GM23338 (cell line): ENCODE measurements around the gene ZNF611. TPM values are rescaled to one million over a fixed set of nuclear protein-coding genes. Genes with fewer than 3 reads are reported as not detected.
"Not testable (repeated sequence)": the region's sequence is repeated elsewhere in the genome, so short reads cannot be mapped to it uniquely, and the experiment has no call there.

Source experiments
- ATAC-seq: fragments of 200-7000 bp; cut with Tn5 transposase; 3 replicates; pipeline ENCODE4 v1.9.1; 2020
- DNase-seq: peaks from one replicate; pipeline ENCODE4 v3.0.0-alpha.2; 2015; ENCODE audit warnings: low spot score
- H2AFZ ChIP-seq: fragments of 200-600 bp; sonication (generic); 2 replicates; pipeline ENCODE4 v1.8.0; 2016; ENCODE audit warnings: antibody characterized with exemption, mild to moderate bottlenecking, moderate library complexity
- H3F3A ChIP-seq: fragments of 200-600 bp; sonication (generic); replicated peaks from 2 replicates; pipeline ENCODE4 v1.8.0; 2017; ENCODE audit warnings: antibody characterized with exemption, mixed run types, low read depth
- H3K27ac ChIP-seq: fragments of 200-600 bp; sonication (generic); 2 replicates; pipeline ENCODE4 v1.6.1; 2016; ENCODE audit warnings: low read depth
- H3K27me3 ChIP-seq: fragments of 200-600 bp; sonication (generic); 2 replicates; pipeline ENCODE4 v1.8.0; 2016; ENCODE audit warnings: mild to moderate bottlenecking, mixed run types, moderate library complexity; ENCODE audit not compliant: insufficient read depth
- H3K36me3 ChIP-seq: fragments of 200-600 bp; sonication (generic); 2 replicates; pipeline ENCODE4 v1.8.0; 2016; ENCODE audit warnings: mild to moderate bottlenecking; ENCODE audit not compliant: insufficient read depth
- H3K4me1 ChIP-seq: fragments of 200-600 bp; sonication (generic); 2 replicates; pipeline ENCODE4 v1.8.0; 2016; ENCODE audit warnings: mild to moderate bottlenecking, moderate library complexity; ENCODE audit not compliant: insufficient read depth
- H3K4me2 ChIP-seq: fragments of 200-600 bp; sonication (generic); 2 replicates; pipeline ENCODE4 v1.7.1; 2017; ENCODE audit warnings: mixed run types
- H3K4me3 ChIP-seq: fragments of 200-600 bp; sonication (generic); 2 replicates; pipeline ENCODE4 v1.6.1; 2016; ENCODE audit warnings: mixed run types
- H3K79me2 ChIP-seq: fragments of 200-600 bp; sonication (generic); replicated peaks from 2 replicates; pipeline ENCODE4 v1.8.0; 2017; ENCODE audit warnings: mild to moderate bottlenecking; ENCODE audit not compliant: insufficient read depth
- H3K9me2 ChIP-seq: fragments of 200-600 bp; sonication (generic); 2 replicates; pipeline ENCODE4 v1.8.0; 2017; ENCODE audit not compliant: insufficient read depth
- H4K20me1 ChIP-seq: fragments of 200-600 bp; sonication (generic); replicated peaks from 2 replicates; pipeline ENCODE4 v1.8.0; 2017; ENCODE audit warnings: mild to moderate bottlenecking; ENCODE audit not compliant: insufficient read depth
- H3K27ac Mint-ChIP-seq: 2 replicates; pipeline ENCODE4 v1.8.0; 2020; ENCODE audit warnings: inconsistent platforms, mild to moderate bottlenecking, moderate library complexity, mixed read lengths
- H3K27me3 Mint-ChIP-seq: 3 replicates; pipeline ENCODE4 v1.8.0; 2022; ENCODE audit warnings: low read depth, mild to moderate bottlenecking, moderate library complexity, mixed read lengths, inconsistent platforms; ENCODE audit not compliant: insufficient read depth, poor library complexity
- H3K36me3 Mint-ChIP-seq: 3 replicates; pipeline ENCODE4 v1.8.0; 2021; ENCODE audit warnings: low read depth, mild to moderate bottlenecking, inconsistent platforms, moderate library complexity, mixed read lengths
- H3K4me1 Mint-ChIP-seq: 3 replicates; pipeline ENCODE4 v1.8.0; 2020; ENCODE audit warnings: mild to moderate bottlenecking, inconsistent platforms, mixed read lengths
- H3K4me3 Mint-ChIP-seq: 3 replicates; pipeline ENCODE4 v1.8.0; 2021; ENCODE audit warnings: moderate library complexity, mild to moderate bottlenecking, inconsistent platforms, mixed read lengths
- H3K9me3 Mint-ChIP-seq: 3 replicates; pipeline ENCODE4 v1.8.0; 2020; ENCODE audit warnings: moderate library complexity, mild to moderate bottlenecking, inconsistent platforms, mixed read lengths
- CREB1 ChIP-seq: fragments of 250-450 bp; sonication (Bioruptor Pico); IDR thresholded peaks from 2 replicates; pipeline ENCODE4 v1.5.0; 2020; ENCODE audit warnings: low read depth, mild to moderate bottlenecking, moderate library complexity
- EZH2 ChIP-seq: fragments of 200-600 bp; sonication (generic); IDR thresholded peaks from one replicate; pipeline ENCODE4 v1.8.0; 2017; ENCODE audit warnings: antibody characterized with exemption, mild to moderate bottlenecking, low read depth; ENCODE audit not compliant: unreplicated experiment
- EZH2phosphoT487 ChIP-seq: fragments of 200-600 bp; sonication (generic); IDR thresholded peaks from one replicate; pipeline ENCODE4 v1.8.1; 2018; ENCODE audit warnings: antibody characterized with exemption; ENCODE audit not compliant: unreplicated experiment
- JUNB ChIP-seq: IDR thresholded peaks from one replicate; pipeline ENCODE4 v1.6.1; 2016; ENCODE audit warnings: antibody characterized with exemption; ENCODE audit not compliant: unreplicated experiment
- NANOG ChIP-seq: IDR thresholded peaks from 2 replicates; pipeline ENCODE4 v1.6.1; 2016; ENCODE audit warnings: antibody characterized with exemption, borderline replicate concordance
- POLR2AphosphoS5 ChIP-seq: IDR thresholded peaks from 2 replicates; pipeline ENCODE4 v1.6.1; 2016; ENCODE audit warnings: antibody characterized with exemption, low read depth
- STAT1 ChIP-seq: IDR thresholded peaks from one replicate; pipeline ENCODE4 v1.6.1; 2016; ENCODE audit warnings: antibody characterized with exemption; ENCODE audit not compliant: unreplicated experiment
- ZNF114 ChIP-seq: fragments of 250-450 bp; sonication (Bioruptor Pico); IDR thresholded peaks from 2 replicates; pipeline ENCODE4 v1.5.0; 2020; ENCODE audit warnings: mild to moderate bottlenecking, moderate library complexity
- polyA plus RNA-seq: library from polyadenylated mRNA; unstranded; fragments of >200 nt; fragmentation: Nextera tagmentation; extraction: Ambion mirVana; gene quantifications from 2 replicates; pipeline ENCODE4 v1.2.1, GENCODE V29; 2016
- total RNA-seq: library from RNA; depleted of rRNA; stranded (reverse); fragments of >200 nt; shearing (Covaris generic); gene quantifications from 2 replicates; pipeline ENCODE4 v1.2.3, GENCODE V29; 2014
- TF ChIP-seq, protein P1 (sequence below), 2 experiments: fragments of 200-600 bp in 1 of 2; sonication (generic) in 1 of 2; conservative IDR thresholded peaks; 2 replicates each; pipeline versions ENCODE4 v1.5.1 to v1.6.1; 2016 to 2017; ENCODE audit warnings: antibody characterized with exemption in 2 of 2, low read depth in 2 of 2, mild to moderate bottlenecking in 2 of 2, moderate library complexity in 1 of 2
- TF ChIP-seq, protein P2 (sequence below): IDR thresholded peaks from 2 replicates; pipeline ENCODE4 v1.6.1; 2016; ENCODE audit warnings: antibody characterized with exemption
- TF ChIP-seq, protein P3 (sequence below): IDR thresholded peaks from one replicate; pipeline ENCODE4 v1.6.1; 2018; ENCODE audit warnings: antibody characterized with exemption; ENCODE audit not compliant: unreplicated experiment

ZNF611 gene
- total and polyA plus RNA-seq, 2 experiments from 2014 or later = 5.3 to 16.4 TPM

DNA sequence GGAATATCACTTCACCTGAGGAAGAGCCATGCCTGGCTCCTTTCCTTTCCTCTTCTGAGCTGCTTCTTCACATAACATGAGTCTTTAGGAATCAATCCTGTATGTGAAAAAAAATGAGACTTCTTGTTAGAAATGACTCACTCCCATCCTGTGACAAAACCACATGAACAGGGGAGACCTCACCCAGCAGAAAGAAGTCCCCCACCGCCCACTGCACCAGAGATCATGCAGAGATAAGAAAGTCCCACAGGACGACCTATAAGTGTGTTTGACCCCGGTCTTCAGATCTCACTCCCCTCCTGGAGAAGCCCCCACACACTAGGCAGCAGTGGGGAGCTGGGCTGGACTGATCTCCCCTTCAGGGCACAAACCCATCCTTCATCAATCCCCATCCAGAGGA, 44.0 kb upstream of the ZNF611 start:
- Histone ChIP-seq H3K4me1 (no peaks in the 10 kb centered on the region), H3K27ac (no peak overlapping the region), H4K20me1 (no peaks in the 10 kb centered on the region), H2AFZ (no peak overlapping the region), H3K79me2 (no peaks in the 10 kb centered on the region), H3K36me3 (no peaks in the 10 kb centered on the region), H3K27me3 (no peaks in the 10 kb centered on the region), H3F3A (no peaks in the 10 kb centered on the region), H3K4me3 (no peak overlapping the region), H3K9me2 (no peaks in the 10 kb centered on the region), H3K4me2 (no peak overlapping the region)
- H3K27ac Mint-ChIP-seq = no peak overlapping the region
- no peaks in the 10 kb centered on the region; the same call in 1 of the 3 replicates for H3K36me3 Mint-ChIP-seq
- H3K4me3 Mint-ChIP-seq = no peak overlapping the region
- no peaks in the 10 kb centered on the region for H3K4me1 Mint-ChIP-seq
- no peak for DNase-seq
- TF ChIP-seq EZH2 (no peak), STAT1 (no peak), POLR2AphosphoS5 (no peak), JUNB (no peak), EZH2phosphoT487 (no peak), NANOG (no peak), CREB1 (CRISPR knock-in tag) (no peak), ZNF114 (CRISPR knock-in tag) (no peak)
- TF ChIP-seq, protein P1, sequence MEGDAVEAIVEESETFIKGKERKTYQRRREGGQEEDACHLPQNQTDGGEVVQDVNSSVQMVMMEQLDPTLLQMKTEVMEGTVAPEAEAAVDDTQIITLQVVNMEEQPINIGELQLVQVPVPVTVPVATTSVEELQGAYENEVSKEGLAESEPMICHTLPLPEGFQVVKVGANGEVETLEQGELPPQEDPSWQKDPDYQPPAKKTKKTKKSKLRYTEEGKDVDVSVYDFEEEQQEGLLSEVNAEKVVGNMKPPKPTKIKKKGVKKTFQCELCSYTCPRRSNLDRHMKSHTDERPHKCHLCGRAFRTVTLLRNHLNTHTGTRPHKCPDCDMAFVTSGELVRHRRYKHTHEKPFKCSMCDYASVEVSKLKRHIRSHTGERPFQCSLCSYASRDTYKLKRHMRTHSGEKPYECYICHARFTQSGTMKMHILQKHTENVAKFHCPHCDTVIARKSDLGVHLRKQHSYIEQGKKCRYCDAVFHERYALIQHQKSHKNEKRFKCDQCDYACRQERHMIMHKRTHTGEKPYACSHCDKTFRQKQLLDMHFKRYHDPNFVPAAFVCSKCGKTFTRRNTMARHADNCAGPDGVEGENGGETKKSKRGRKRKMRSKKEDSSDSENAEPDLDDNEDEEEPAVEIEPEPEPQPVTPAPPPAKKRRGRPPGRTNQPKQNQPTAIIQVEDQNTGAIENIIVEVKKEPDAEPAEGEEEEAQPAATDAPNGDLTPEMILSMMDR (conservative IDR thresholded peaks at IDR 0.05; ENCODE audit: low read depth in 2 of 2) = no peak
- TF ChIP-seq, protein P2, sequence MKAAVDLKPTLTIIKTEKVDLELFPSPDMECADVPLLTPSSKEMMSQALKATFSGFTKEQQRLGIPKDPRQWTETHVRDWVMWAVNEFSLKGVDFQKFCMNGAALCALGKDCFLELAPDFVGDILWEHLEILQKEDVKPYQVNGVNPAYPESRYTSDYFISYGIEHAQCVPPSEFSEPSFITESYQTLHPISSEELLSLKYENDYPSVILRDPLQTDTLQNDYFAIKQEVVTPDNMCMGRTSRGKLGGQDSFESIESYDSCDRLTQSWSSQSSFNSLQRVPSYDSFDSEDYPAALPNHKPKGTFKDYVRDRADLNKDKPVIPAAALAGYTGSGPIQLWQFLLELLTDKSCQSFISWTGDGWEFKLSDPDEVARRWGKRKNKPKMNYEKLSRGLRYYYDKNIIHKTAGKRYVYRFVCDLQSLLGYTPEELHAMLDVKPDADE = no peak
- TF ChIP-seq, protein P3, sequence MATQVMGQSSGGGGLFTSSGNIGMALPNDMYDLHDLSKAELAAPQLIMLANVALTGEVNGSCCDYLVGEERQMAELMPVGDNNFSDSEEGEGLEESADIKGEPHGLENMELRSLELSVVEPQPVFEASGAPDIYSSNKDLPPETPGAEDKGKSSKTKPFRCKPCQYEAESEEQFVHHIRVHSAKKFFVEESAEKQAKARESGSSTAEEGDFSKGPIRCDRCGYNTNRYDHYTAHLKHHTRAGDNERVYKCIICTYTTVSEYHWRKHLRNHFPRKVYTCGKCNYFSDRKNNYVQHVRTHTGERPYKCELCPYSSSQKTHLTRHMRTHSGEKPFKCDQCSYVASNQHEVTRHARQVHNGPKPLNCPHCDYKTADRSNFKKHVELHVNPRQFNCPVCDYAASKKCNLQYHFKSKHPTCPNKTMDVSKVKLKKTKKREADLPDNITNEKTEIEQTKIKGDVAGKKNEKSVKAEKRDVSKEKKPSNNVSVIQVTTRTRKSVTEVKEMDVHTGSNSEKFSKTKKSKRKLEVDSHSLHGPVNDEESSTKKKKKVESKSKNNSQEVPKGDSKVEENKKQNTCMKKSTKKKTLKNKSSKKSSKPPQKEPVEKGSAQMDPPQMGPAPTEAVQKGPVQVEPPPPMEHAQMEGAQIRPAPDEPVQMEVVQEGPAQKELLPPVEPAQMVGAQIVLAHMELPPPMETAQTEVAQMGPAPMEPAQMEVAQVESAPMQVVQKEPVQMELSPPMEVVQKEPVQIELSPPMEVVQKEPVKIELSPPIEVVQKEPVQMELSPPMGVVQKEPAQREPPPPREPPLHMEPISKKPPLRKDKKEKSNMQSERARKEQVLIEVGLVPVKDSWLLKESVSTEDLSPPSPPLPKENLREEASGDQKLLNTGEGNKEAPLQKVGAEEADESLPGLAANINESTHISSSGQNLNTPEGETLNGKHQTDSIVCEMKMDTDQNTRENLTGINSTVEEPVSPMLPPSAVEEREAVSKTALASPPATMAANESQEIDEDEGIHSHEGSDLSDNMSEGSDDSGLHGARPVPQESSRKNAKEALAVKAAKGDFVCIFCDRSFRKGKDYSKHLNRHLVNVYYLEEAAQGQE = no peak
- ATAC-seq = no peak
- peaks cover 7% of the 10 kb centered on the region for H3K27me3 Mint-ChIP-seq
- H3K9me3 Mint-ChIP-seq = no peaks in the 10 kb centered on the region

DNA sequence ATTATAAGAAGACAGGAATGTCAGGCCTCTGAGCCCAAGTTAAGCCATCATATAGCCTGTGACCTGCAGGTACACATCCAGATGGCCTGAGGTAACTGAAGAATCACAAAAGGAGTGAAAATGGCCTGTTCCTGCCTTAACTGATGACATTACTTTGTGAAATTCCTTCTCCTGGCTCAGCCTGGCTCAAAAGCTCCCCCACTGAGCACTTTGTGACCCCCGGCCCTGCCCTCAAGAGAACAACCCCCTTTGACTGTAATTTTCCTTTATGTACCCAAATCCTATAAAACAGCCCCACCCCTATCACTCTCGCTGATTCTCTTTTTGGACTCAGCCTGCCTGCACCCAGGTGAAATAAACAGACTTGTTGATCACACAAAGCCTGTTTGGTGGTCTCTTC, 21.6 kb upstream of the ZNF611 start:
- not testable (repeated sequence) for ATAC-seq, H4K20me1 ChIP-seq, H3K27me3 Mint-ChIP-seq, H3K36me3 ChIP-seq, H3K4me2 ChIP-seq, H3K36me3 Mint-ChIP-seq, DNase-seq, H2AFZ ChIP-seq, H3K4me3 ChIP-seq, H3K27me3 ChIP-seq, H3K9me2 ChIP-seq, H3K4me3 Mint-ChIP-seq, H3K27ac ChIP-seq, H3K79me2 ChIP-seq, H3F3A ChIP-seq, H3K4me1 ChIP-seq, H3K27ac Mint-ChIP-seq
- peaks cover 14% of the 10 kb centered on the region for H3K9me3 Mint-ChIP-seq
- peaks cover 13% of the 10 kb centered on the region for H3K4me1 Mint-ChIP-seq
